Cardiac septum (tissue), 1 donor: ENCODE measurements around the gene ZNF672. TPM values are rescaled to one million over a fixed set of nuclear protein-coding genes. Genes with fewer than 3 reads are reported as not detected.
"Not testable (repeated sequence)": the region's sequence is repeated elsewhere in the genome, so short reads cannot be mapped to it uniquely, and the experiment has no call there.

Experiments used
- DNase-seq: peaks from one replicate; pipeline ENCODE4 v3.0.0-alpha.2; 2020; ENCODE audit warnings: low spot score
- intact Hi-C: fragments of 100-400 bp; cut with DNase I; formaldehyde crosslinking; loops from one replicate; pipeline ENCODE4 v1.14.0; 2022
- total RNA-seq: library from RNA; stranded (reverse); fragmentation: NEBNext Ultra II Directional; extraction: Animal tissue kit (Norgen Biotek cat#: 25700); gene quantifications from one replicate; pipeline ENCODE4 v1.2.1, GENCODE V29; 2021
- donor health status: DM: no; HTN: no; CAD: no.

ZNF672 gene
- total RNA-seq, 1 donor from 2014 or later: 40.7 TPM

GRCh38 chr1:248825909-248826760 lies 11.9 kb upstream of the ZNF672 start, which contains the start of gene SH3BP5L:
TSS of gene SH3BP5L (minus strand) at chr1:248825915. CDS start at chr1:248824935, 980 bp downstream.
- intact Hi-C loops: loop anchor here (1.0 kb wide), 2 partner anchors 12 to 33 kb away; partner anchors contain the start of genes ZNF672 and ZNF692
- peak; percentile 96 for DNase-seq

DNA sequence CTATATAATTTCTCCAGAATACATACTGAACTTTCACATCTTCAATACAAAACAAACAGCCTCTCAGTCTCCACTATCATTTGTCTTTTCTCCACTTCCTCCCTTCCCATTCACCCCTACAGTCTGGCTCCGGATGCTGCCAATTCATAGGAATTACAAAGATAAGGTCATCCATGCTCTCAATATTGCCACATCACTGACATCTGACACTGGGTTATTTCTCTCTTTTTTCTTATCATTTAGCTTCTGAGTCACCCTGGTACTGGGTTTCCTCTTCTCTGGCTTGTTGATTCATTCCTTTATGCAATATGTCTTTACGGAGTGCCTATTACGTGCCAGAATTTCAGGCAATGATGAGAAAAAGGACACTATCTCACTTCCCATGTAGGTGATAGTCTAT lies 9.2 kb upstream of the ZNF672 start:
- no peak for DNase-seq
- intact Hi-C loops: no loop called here

- intact Hi-C loops, DNase-seq: not testable (repeated sequence)
These were observed 7.4 kb upstream of the ZNF672 start for GRCh38 chr1:248830718-248831017.

- intact Hi-C loops: no loop called here
- DNase-seq: no peak
These were observed 6.2 kb upstream of the ZNF672 start for GRCh38 chr1:248831842-248832241.

DNA sequence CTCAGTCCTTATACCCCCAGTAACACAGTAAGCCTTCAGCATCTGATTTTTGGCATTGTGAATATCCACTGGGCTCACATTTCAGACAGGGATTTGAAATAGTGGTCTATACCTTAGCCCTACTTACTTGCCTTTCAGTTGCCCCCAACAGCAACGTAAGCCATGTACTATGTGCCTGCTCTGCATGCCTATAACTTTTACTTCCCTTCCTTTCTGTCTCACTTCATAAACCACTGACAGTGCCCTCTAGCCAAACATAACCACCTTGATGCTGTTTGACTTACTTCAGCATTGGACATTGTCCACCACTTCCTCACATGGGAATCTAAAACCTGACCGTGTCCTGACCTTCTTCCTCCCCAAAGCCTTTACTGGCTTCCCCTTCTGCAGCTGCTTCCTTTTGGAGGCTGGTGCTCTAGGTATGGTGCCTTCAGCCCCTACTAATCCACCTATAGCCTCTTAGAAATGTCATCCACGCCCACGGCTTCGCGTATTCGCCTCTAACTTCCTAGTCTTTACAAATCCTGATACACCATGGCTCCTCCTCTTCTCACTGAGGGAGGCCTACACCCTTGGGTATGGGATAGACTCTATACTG lies 3.6 kb upstream of the ZNF672 start:
- intact Hi-C loops: loop anchor here (2.0 kb wide), 1 partner anchor 40 kb away; no protein-coding TSS in a partner anchor
- peak; percentile 59 for DNase-seq

- intact Hi-C loops: no loop called here
- no peak for DNase-seq
These were observed 811 bp upstream of the ZNF672 start for GRCh38 chr1:248837045-248837780.

- intact Hi-C loops: loop anchor here (1.0 kb wide), 4 partner anchors 12 to 68 kb away; partner anchors contain the start of genes PGBD2 and ZNF692
These were observed 538 bp downstream of the ZNF672 start for GRCh38 chr1:248838357-248839167.

DNA sequence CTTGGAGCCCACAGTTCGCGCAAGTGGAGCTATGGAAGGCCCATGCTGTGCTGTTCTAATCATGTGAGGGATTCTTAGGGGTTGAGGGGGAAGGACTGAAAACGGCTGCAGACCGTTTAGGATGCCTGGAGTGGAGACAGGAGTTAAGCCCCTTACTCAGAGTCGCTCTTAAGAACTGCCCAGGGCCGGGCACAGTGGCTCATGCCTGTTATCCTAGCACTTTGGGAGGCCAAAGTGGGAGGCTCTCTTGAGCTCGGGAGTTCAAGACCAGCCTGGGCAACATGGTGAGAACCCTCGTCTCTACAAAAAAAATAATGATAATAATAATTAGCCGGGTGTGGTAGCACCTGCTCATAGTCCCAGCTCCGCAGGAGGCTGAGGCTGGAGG lies 1.1 kb downstream of the ZNF672 start:
- intact Hi-C loops: no loop called here
- no peak for DNase-seq

More at GRCh38 chr1:248838357-248839167, 538 bp downstream of the ZNF672 start:
- peak; percentile 97 for DNase-seq

GRCh38 chr1:248840946-248841345 lies 2.9 kb downstream of the ZNF672 start:
- intact Hi-C loops: no loop called here

GRCh38 chr1:248841702-248842395 lies 3.8 kb downstream of the ZNF672 start:
- intact Hi-C loops: no loop called here
- DNase-seq: no peak

More at GRCh38 chr1:248840946-248841345, 2.9 kb downstream of the ZNF672 start:
- DNase-seq: no peak

- intact Hi-C loops: no loop called here
- no peak for DNase-seq
These were observed 4.8 kb downstream of the ZNF672 start for GRCh38 chr1:248842781-248843331.

- intact Hi-C loops: no loop called here
- DNase-seq: no peak
These were observed 5.7 kb downstream of the ZNF672 start for GRCh38 chr1:248843687-248844086.

- intact Hi-C loops: no loop called here
- no peak for DNase-seq
These were observed 6.5 kb downstream of the ZNF672 start for GRCh38 chr1:248844526-248844925.

GRCh38 chr1:248847181-248847955 lies 9.3 kb downstream of the ZNF672 start:
- intact Hi-C loops: no loop called here
- DNase-seq: no peak

DNA sequence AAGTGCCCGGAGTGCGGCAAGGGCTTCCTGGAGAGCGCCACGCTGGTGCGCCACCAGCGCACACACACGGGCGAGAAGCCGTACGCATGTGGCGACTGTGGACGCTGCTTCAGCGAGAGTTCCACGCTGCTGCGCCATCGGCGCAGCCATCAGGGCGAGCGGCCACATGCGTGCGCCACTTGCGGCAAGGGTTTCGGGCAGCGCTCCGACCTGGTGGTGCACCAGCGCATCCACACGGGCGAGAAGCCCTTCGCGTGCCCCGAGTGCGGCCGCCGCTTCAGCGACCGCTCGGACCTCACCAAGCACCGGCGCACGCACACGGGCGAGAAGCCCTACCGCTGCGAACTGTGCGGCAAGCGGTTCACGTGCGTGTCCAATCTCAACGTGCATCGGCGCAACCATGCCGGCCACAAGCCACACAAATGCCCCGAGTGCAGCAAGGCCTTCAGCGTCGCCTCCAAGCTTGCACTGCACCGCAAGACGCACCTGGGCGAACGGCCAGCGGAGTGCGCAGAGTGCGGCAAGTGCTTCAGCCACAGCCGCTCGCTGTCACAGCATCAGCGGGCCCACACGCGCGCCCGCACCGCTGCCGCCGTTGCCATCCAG lies 10.0 kb downstream of the ZNF672 start:
- intact Hi-C loops: no loop called here
- DNase-seq: no peak

GRCh38 chr1:248848602-248849001 lies 10.6 kb downstream of the ZNF672 start:
- intact Hi-C loops: no loop called here
- no peak for DNase-seq

DNA sequence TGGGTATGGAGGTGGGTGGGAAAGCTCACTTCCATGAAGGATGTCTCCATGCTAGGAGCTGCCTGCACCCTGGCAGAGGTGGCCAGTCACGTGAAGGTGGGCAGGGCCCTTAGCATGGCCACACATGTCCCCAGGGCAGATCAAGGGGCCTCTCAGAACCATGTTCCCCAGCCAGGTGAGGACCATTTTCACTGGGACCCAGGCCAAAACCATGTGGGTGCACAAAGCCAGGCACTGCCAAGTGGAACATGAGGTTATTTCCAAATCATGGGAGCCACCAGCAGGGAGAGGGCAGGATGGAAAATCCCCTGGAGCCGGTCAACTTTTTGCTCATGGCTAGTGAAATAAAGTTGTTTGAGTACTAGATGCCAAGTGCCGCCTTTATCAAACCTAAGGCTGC lies 11.1 kb downstream of the ZNF672 start:
- DNase-seq: no peak
- intact Hi-C loops: no loop called here
